Keratinocyte (primary cell): Measurements from ENCODE around the gene KRTAP22-2. TPM values are rescaled to one million over a fixed set of nuclear protein-coding genes. Genes with fewer than 3 reads are reported as not detected.

Source experiments
- DNase-seq: peaks from one replicate; pipeline ENCODE4 v3.0.0-alpha.2; 2011; ENCODE audit warnings: low read depth, missing footprints, low spot score
- FAIRE-seq: peaks from 2 replicates; lab custom pipeline; 2011; peaks lifted over from hg19 to GRCh38; lab: Jason Lieb, UNC
- H2AFZ ChIP-seq: 2 replicates; pipeline ENCODE4 v1.6.0; 2012; ENCODE audit warnings: low read length, control low read depth, inconsistent platforms; ENCODE audit not compliant: control insufficient read depth
- H3K27ac ChIP-seq: 2 replicates; pipeline ENCODE4 v1.5.1; 2011; ENCODE audit warnings: low read length; ENCODE audit not compliant: control insufficient read depth, insufficient read depth
- H3K27me3 ChIP-seq: 3 replicates; pipeline ENCODE4 v1.6.0; 2011; ENCODE audit warnings: low read length; ENCODE audit not compliant: control insufficient read depth, insufficient read depth; ENCODE audit errors: extremely low read depth
- H3K36me3 ChIP-seq, 2 experiments: 2 replicates in 1 of 2; 3 replicates in 1 of 2; pipeline ENCODE4 v1.5.1; 2011; ENCODE audit warnings: low read length in 2 of 2, mild to moderate bottlenecking in 1 of 2; ENCODE audit not compliant: control insufficient read depth in 2 of 2, insufficient read depth in 2 of 2; ENCODE audit errors: extremely low read depth in 1 of 2
- H3K4me1 ChIP-seq: 3 replicates; pipeline ENCODE4 v1.5.1; 2011; ENCODE audit warnings: low read length; ENCODE audit not compliant: control insufficient read depth, insufficient read depth; ENCODE audit errors: extremely low read depth
- H3K4me2 ChIP-seq: 3 replicates; pipeline ENCODE4 v1.6.0; 2011; ENCODE audit warnings: low read depth, low read length; ENCODE audit not compliant: control insufficient read depth, insufficient read depth; ENCODE audit errors: extremely low read depth
- H3K4me3 ChIP-seq, 3 experiments: fragments of 200-600 bp in 1 of 3; sonication (generic) in 1 of 3; 2 replicates in 2 of 3; 3 replicates in 1 of 3; pipeline ENCODE4 v1.5.1; 2011 to 2016; ENCODE audit warnings: low read length in 3 of 3, mild to moderate bottlenecking in 3 of 3, control low read depth in 2 of 3, inconsistent platforms in 1 of 3, low read depth in 1 of 3, mixed read lengths in 1 of 3, mixed run types in 1 of 3, moderate library complexity in 1 of 3; ENCODE audit not compliant: control insufficient read depth in 2 of 3, insufficient read depth in 2 of 3; ENCODE audit errors: extremely low read depth in 1 of 3
- H3K79me2 ChIP-seq: 2 replicates; pipeline ENCODE4 v1.6.0; 2012; ENCODE audit warnings: low read length; ENCODE audit not compliant: control insufficient read depth, insufficient read depth
- H3K9ac ChIP-seq: 3 replicates; pipeline ENCODE4 v1.6.0; 2011; ENCODE audit warnings: low read length; ENCODE audit not compliant: control insufficient read depth, insufficient read depth; ENCODE audit errors: extremely low read depth
- H3K9me1 ChIP-seq: 3 replicates; pipeline ENCODE4 v1.6.0; 2011; ENCODE audit warnings: low read length; ENCODE audit not compliant: control insufficient read depth, insufficient read depth; ENCODE audit errors: extremely low read depth
- H3K9me3 ChIP-seq: 2 replicates; pipeline ENCODE4 v1.5.1; 2012; ENCODE audit warnings: low read depth, low read length; ENCODE audit not compliant: control insufficient read depth
- H4K20me1 ChIP-seq: 3 replicates; pipeline ENCODE4 v1.6.0; 2011; ENCODE audit warnings: low read length; ENCODE audit not compliant: control insufficient read depth, insufficient read depth; ENCODE audit errors: extremely low read depth
- CTCF ChIP-seq, 3 experiments: IDR thresholded peaks in 1 of 3; conservative IDR thresholded peaks in 1 of 3; optimal IDR thresholded peaks in 1 of 3; 2 replicates in 2 of 3; 3 replicates in 1 of 3; pipeline versions ENCODE3 to v1.5.1; 2011; ENCODE audit warnings: low read length in 3 of 3, mild to moderate bottlenecking in 3 of 3, moderate library complexity in 2 of 3, control low read depth in 1 of 3, inconsistent platforms in 1 of 3; ENCODE audit not compliant: insufficient read depth in 2 of 3; ENCODE audit errors: extremely low read depth in 1 of 3
- EZH2 ChIP-seq: IDR thresholded peaks from one replicate; pipeline ENCODE4 v1.6.1; 2012; ENCODE audit warnings: inconsistent platforms, mild to moderate bottlenecking, low read length, moderate library complexity
- dilution Hi-C: fragments of 300-500 bp; cut with MboI; formaldehyde crosslinking; loops from one replicate; pipeline ENCODE4 v1.7.0; 2020; ENCODE audit warnings: low sequenced_read_pairs; ENCODE audit not compliant: extremely low pct_ligation_motif_present
- polyA plus RNA-seq, 5 experiments: library from polyadenylated mRNA; depleted of rRNA in 3 of 5; stranded (reverse) in 3 of 5; stranded (forward) in 1 of 5; unstranded in 1 of 5; fragments of >200 nt; gene quantifications; 1 replicate in 1 of 5; 2 replicates in 3 of 5; 3 replicates in 1 of 5; pipeline versions ENCODE4 v1.2.1 to v1.2.3, GENCODE V29; 2011 to 2012; ENCODE audit warnings: missing spikeins in 2 of 5, low read depth in 1 of 5, low replicate concordance in 1 of 5

The KRTAP22-2 gene
- polyA plus RNA-seq, 1 donor (not counting 4 experiments of a cell fraction or from before 2014, with no cell fraction given): not detected

- no peak for DNase-seq
- Histone ChIP-seq H3K27me3 (no peaks in the 10 kb centered on the region), H3K27ac (no peak overlapping the region), H3K4me1 (no peaks in the 10 kb centered on the region), H3K9me3 (no peaks in the 10 kb centered on the region), H3K36me3 (no peaks in the 10 kb centered on the region), H4K20me1 (no peaks in the 10 kb centered on the region), H3K9ac (no peak overlapping the region), H3K4me2 (no peak overlapping the region), H3K79me2 (no peaks in the 10 kb centered on the region), H3K9me1 (no peaks in the 10 kb centered on the region), H3K4me3 (no peak overlapping the region), H2AFZ (no peak overlapping the region)
- no peak for FAIRE-seq
- dilution Hi-C loops: no loop called here
- no peak for TF ChIP-seq EZH2
- no peak for TF ChIP-seq CTCF (optimal IDR thresholded peaks at IDR 0.05 in 1 of 3, IDR thresholded peaks at IDR 0.05 in 1 of 3, conservative IDR thresholded peaks at IDR 0.05 in 1 of 3; ENCODE audit: extremely low read depth in 1 of 3, insufficient read depth in 2 of 3, low read length in 3 of 3)
Observed at GRCh38 chr21:30567617-30568016, 22.6 kb downstream of the KRTAP22-2 start.

- TF ChIP-seq EZH2: no peak
- TF ChIP-seq CTCF (optimal IDR thresholded peaks at IDR 0.05 in 1 of 3, IDR thresholded peaks at IDR 0.05 in 1 of 3, conservative IDR thresholded peaks at IDR 0.05 in 1 of 3; ENCODE audit: extremely low read depth in 1 of 3, insufficient read depth in 2 of 3, low read length in 3 of 3): no peak
- Histone ChIP-seq H3K4me3 (no peak overlapping the region), H3K36me3 (no peaks in the 10 kb centered on the region), H3K9me1 (no peaks in the 10 kb centered on the region), H3K27me3 (no peaks in the 10 kb centered on the region), H3K4me2 (no peak overlapping the region), H3K79me2 (no peaks in the 10 kb centered on the region), H3K4me1 (no peaks in the 10 kb centered on the region), H3K9me3 (no peaks in the 10 kb centered on the region), H3K9ac (no peak overlapping the region), H3K27ac (no peak overlapping the region), H4K20me1 (no peaks in the 10 kb centered on the region), H2AFZ (no peak overlapping the region)
- dilution Hi-C loops: no loop called here
- no peak for FAIRE-seq
- no peak for DNase-seq
Observed at GRCh38 chr21:30563630-30564029, 26.6 kb downstream of the KRTAP22-2 start.
